GM13976 (cell line): ENCODE data around the gene SYAP1.

Experiments used
- DNase-seq: peaks from one replicate; pipeline ENCODE4 v3.0.0; 2012; ENCODE audit warnings: low spot score
- CTCF ChIP-seq: IDR thresholded peaks from 2 replicates; pipeline ENCODE4 v1.5.1; 2012; ENCODE audit warnings: borderline replicate concordance, mild to moderate bottlenecking; ENCODE audit not compliant: insufficient read depth; ENCODE audit errors: extremely low read depth, missing control alignments, control extremely low read depth
- in situ Hi-C: fragments of 300-500 bp; cut with MboI; formaldehyde crosslinking; loops from one replicate; pipeline ENCODE4 v1.12.0; 2022; ENCODE audit warnings: low sequenced_read_pairs, mixed read lengths, inconsistent platforms; ENCODE audit not compliant: unreplicated experiment

SYAP1 gene

GRCh38 chrX:16739574-16739973, 20.2 kb downstream of the SYAP1 start:
- in situ Hi-C loops = no loop called here
- TF ChIP-seq CTCF = no peak
- DNase-seq = no peak

- no peak for DNase-seq
- in situ Hi-C loops = no loop called here
- no peak for TF ChIP-seq CTCF
Measured at GRCh38 chrX:16743604-16744325, 24.4 kb downstream of the SYAP1 start.

GRCh38 chrX:16745102-16745501, 25.7 kb downstream of the SYAP1 start:
- no peak for TF ChIP-seq CTCF
- no peak for DNase-seq
- in situ Hi-C loops = no loop called here

GRCh38 chrX:16745659-16746058, 26.2 kb downstream of the SYAP1 start:
- DNase-seq = no peak
- TF ChIP-seq CTCF = no peak
- in situ Hi-C loops = no loop called here

GRCh38 chrX:16748425-16748824, 29.0 kb downstream of the SYAP1 start:
- no peak for DNase-seq
- no peak for TF ChIP-seq CTCF
- in situ Hi-C loops = no loop called here

- no peak for TF ChIP-seq CTCF
- in situ Hi-C loops = no loop called here
- no peak for DNase-seq
Measured at GRCh38 chrX:16750136-16750535, 30.7 kb downstream of the SYAP1 start.
